Glomerular endothelial cell (primary cell): ENCODE data around the gene MPEG1. TPM values are rescaled to one million over a fixed set of nuclear protein-coding genes. Genes with fewer than 3 reads are reported as not detected.

Experiments used
- DNase-seq: peaks from one replicate; pipeline ENCODE4 v3.0.0-alpha.2; 2011; ENCODE audit warnings: low read depth, low spot score; ENCODE audit errors: extremely low read depth
- total RNA-seq: library from RNA; depleted of rRNA; stranded (reverse); fragments of >200 nt; gene quantifications from 2 replicates; pipeline ENCODE4 v1.2.3, GENCODE V29; 2015

The MPEG1 gene
- total RNA-seq, 1 donor from 2014 or later = not detected

GRCh38 chr11:59172345-59173079 lies 40.2 kb downstream of the MPEG1 start:
- no peak for DNase-seq

DNA sequence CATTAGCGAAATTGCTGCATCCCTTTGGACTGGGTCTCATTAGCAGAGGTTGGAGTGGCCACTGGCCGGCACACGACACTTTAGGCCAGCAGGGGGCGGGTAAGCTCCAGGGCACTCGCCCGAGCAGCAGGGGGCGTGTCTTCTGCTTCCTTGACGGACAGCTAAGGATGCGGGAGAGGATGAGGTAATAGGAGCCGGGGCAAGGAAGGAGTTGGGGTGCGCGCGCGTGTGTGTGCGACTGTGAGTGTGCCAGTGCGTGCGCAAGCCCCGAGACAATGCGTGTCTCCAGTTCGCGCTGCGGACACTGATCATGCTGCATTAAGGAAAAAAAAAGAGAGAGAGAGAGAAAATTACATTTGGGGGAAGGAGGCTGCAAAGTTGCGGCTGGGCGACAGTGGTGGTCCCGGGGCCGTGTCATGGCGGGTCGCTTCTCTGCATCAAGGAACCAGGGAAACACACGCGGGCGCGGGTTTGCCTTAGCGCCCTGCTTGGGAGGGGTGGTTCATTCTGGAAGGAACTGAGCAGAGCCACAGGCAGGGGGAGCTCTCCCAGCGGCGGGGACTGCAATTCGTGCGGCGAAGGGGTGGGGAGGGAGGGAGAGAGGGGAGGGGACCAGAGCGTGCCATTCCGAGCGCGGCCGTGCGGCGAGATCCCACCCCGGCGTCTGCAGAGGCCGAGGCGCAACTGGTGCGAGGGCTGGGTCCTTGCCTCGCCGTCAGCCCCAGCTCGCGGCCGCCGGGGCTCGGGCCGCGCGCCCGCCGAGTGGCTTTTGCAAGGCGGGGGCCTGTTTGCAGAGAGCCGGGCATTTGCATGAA lies 41.0 kb downstream of the MPEG1 start, which contains the start of gene DTX4:
Gene DTX4 (plus strand): TSS at position 625 of the 815 bp plus-strand sequence. CDS start 464 bp downstream, outside the sequence.
- DNase-seq = peak; percentile 58

- no peak for DNase-seq
Measured at GRCh38 chr11:59164028-59164427, 48.7 kb downstream of the MPEG1 start.

Other genes with a start within 250 kb of the MPEG1 start
- not detected in 2 replicates for gene GLYATL1B, start 126.6 kb downstream of the MPEG1 start, total RNA-seq
- gene FAM111B, start 105.7 kb downstream of the MPEG1 start, total RNA-seq = 2.2 and 5.6 TPM in 2 replicates
- 23.3 and 41.9 TPM in 2 replicates for gene FAM111A, start 70.1 kb downstream of the MPEG1 start, total RNA-seq
- 1.2 and 1.8 TPM in 2 replicates for gene DTX4, start 40.8 kb downstream of the MPEG1 start, total RNA-seq
- gene OR5AN1, start 146.0 kb upstream of the MPEG1 start, total RNA-seq = not detected in 2 replicates
- gene OR5A2, start 213.5 kb upstream of the MPEG1 start, total RNA-seq = not detected in 2 replicates
- not detected in 2 replicates for gene OR5A1, start 223.5 kb upstream of the MPEG1 start, total RNA-seq
- not detected in 2 replicates for gene OR4D6, start 244.0 kb upstream of the MPEG1 start, total RNA-seq